ENCODE results near the gene AFMID. TPM values are rescaled to one million over a fixed set of nuclear protein-coding genes. Genes with fewer than 3 reads are reported as not detected.
A peak's percentile ranks its signal among the peaks of the same experiment; 100 is the strongest.

Gene AFMID
- polyA plus RNA-seq, 4 donors = 53.9 to 66.7 (median 62.2) TPM

DNA sequence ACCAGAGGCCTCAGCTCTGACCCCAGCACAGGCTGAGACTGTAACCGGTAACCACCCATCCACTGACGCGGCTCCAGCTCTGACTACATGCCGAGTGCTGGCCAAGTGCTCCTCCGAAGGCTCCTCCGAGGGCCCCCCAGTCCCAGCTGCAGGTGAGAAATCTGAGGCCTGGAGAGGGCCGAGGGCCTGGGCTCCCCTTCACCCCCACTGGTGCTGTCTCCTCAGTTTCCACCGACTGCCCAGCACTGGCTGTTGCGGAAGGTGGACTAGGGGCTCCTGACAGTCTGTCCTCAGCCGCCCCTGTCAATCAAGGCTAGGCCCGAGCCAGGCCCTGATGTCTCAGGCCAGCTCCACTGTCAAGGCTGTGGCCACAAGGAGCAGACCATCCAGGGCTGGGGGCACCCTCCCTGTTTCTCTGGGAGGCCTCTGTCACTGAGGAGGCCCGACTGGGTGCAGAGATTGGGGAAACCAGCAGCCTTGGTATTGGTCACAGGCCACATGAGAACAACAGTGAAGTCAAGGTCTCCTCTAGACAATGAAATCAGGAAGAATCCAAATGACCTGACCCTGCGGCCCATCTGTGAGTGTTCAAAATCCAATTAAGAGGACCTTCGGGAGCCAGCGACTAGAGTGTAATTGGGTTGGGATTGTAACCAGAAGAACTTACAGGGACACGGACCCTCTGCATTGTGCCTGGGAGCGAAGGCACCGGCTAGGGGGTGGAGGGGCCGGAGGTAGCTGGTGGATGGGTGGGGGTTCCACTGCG lies 49.4 kb downstream of the AFMID start:
- DNase-seq (ENCODE audit: low read depth in 4 of 4, low spot score in 3 of 4) = no peak

GRCh38 chr17:78237401-78238012 lies 50.3 kb downstream of the AFMID start:
- DNase-seq (ENCODE audit: low read depth in 4 of 4, low spot score in 3 of 4) = no peak

DNA sequence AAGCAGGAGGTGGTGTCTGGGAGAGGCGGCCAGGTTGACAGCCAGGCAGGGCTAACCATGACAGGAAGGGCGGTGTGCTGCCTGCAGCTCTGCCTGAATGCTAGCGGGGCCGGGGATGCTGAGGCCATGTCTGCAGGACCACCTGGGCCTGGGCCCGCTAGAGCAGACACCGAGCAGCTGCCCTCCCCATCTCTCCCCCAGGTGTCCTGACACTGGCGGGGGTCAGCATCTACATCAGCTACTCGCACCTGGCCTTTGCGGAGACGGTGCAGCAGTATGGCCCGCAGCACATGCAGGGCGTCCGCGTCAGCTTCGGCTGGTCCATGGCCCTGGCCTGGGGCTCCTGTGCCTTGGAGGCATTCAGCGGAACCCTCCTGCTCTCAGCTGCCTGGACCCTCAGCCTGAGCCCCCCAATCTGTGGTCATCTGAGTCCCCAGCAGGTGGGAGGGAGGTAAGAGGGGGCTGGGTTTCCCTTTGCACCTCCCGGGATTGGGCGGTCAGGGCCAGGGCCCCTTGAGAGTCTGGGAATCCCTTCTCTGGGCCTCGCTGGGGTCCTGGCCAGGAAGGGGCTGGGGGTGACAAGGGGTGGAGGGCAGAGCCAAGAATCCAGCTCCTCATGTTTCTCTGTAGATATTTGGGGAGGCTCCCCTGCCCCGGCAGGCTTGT lies 51.8 kb downstream of the AFMID start:
- no peak for DNase-seq (ENCODE audit: low read depth in 4 of 4, low spot score in 3 of 4)

DNA sequence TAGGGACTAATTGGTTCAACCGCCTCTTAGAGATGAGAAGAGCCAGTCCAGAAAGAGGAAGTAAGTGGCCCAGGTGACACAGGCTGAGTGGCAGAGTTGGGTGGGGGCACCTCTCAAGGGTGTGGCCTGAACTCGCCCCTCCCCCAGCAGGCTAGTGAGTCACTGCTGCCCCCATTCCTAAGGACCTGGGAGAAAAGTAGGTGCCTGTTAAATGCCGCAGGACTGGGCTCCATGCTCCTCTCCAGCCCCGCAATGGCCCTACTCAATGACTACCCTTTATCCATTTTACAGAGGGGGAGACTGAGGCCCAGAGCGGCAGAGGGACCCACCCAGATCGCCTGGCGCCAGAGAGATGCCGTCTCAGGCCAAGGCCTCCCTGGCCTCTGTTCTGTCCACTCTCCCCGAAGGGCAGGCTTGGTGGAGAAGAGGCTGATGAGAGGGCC lies 52.3 kb downstream of the AFMID start:
- DNase-seq (ENCODE audit: low read depth in 4 of 4, low spot score in 3 of 4) = no peak

DNA sequence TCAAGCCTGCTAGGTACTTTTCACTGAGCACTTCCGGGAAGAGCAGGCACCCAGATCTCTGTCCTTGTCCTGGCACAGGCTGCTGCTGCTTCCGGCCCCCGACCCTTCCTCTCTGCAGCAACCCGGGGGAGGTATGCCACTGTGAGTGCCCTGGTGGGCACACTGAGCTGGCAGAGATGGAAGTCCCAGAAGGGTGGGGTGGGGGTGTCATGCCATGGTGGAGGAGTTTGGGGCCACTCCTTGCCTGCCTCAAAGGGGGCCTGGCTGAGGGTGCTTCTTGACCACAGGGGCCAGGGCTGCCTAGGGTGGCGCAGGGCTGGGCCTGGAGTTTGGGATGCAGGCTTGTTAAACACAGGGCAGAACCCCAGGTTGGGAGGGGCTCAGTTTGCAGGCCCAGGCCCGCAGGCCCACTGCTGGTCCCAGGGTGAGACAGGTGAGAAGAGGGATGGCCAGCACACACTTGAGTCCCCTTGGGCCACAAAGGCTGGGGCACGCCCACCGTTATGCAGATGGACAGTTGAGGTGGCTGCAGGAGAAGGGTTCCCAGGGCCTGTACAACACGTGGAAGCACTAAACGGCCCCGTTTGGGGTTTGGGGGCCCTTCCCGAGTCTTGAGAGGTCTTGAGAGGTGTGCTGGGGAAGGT lies 53.0 kb downstream of the AFMID start:
- no peak for DNase-seq (ENCODE audit: low read depth in 4 of 4, low spot score in 3 of 4)

DNA sequence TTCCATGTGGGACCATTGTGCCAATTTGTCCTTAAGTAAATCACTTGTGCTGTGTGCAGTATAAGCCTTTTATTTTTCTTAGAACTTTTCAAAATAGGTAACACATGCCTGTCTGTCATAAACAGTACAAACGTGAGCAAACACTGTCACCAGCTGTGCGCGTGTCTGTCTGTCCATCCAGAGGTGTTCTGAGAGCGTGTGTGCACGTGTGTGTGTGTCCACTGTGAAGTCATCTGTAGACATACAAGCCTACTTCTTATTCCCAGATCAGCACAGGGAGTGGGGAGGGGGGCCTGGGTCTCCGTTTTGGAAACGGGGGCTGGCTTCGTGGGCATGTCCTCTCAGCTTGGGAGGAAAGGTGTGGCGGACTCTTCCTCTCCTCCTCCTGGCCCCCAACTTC lies 53.7 kb downstream of the AFMID start:
- no peak for DNase-seq (ENCODE audit: low read depth in 4 of 4, low spot score in 3 of 4)

DNA sequence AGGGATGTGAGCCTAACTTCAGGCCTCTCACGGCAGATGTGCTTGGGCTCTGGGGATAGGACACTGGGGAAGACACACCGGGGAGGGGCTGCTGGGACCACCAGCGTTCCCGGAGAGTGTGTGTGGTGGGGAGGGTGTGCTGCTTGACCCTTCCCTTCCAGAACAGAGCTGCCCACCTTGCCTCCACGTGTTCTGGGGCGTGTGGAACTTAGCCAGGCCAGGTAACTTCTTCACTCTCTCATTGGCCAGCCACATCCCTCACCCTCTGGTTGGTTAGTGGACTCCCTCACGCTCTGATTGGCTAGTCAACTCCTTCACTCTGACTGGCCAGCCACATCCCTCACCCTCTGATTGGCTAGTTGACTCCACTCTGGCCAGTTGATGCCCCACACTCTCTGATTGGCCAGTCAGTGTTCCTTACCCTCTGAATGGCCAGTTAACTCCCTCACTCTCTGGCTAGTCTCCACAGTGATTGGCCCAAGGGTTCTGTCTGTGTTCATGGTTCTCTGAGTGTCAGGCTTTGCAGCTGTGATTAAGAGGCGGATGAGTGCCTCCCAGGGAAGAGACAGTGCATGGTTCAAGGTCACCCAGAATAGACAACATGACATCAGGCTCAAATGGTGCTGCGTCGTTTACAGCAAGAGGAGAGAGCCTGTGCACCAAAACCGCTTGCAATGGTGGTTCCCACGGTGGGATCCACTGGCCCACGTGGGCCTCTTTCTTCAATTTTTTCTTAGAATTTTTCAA lies 54.3 kb downstream of the AFMID start:
- DNase-seq (ENCODE audit: low read depth in 4 of 4, low spot score in 3 of 4) = no peak

DNA sequence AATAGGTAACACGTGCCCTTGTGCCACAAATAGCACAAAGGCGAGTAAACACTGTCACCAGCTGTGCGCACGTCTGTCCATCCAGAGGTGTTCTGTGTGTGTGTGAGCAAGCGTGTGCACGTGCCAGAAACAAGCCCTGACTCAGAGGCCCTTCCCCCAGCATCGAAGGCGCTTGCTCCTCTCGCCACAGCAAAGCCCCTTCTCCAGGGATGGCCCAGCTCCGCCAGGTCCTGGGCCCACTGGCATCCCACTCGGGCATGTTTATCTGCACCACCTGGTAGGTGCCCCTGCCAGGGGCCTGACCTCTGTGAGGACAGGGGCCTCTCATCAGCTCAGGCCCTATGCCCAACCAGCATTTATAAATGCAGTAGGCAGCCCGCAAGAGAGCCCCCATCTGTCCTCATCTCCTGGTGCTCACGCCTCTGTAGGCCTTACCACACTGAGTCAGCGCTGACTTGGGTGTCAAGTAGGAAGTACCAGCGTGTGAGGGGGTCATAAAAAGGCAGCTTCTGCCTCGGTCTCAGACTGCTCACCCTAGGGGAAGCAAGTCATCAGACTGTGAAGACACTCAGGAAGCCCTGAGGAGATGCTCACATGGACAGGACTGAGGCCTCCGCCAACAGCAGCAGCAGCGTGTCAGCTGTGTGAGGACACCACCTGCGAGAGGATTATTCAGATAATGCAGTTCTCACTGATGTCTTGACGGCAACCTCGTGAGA lies 55.0 kb downstream of the AFMID start:
- DNase-seq (ENCODE audit: low read depth in 4 of 4, low spot score in 3 of 4) = no peak

DNA sequence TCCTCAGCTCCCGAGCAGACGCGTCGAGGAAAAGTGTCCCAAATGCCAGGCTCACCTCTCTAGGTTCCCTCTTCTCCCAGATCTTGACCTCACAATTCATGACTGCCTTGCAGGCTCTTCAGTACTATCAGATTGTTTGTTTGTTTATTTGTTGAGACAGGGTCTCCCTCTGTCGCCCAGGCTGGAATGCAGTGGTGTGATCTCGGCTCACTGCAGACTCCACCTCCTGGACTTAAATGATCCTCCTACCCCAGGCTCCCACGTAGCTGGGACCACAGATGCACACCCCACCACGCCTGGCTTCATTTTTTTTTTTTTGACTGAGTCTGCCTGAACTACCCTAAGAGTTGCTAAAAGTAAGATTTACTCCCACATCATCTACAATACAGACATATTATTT lies 60.1 kb downstream of the AFMID start:
- no peak for DNase-seq (ENCODE audit: low read depth in 4 of 4, low spot score in 3 of 4)

DNA sequence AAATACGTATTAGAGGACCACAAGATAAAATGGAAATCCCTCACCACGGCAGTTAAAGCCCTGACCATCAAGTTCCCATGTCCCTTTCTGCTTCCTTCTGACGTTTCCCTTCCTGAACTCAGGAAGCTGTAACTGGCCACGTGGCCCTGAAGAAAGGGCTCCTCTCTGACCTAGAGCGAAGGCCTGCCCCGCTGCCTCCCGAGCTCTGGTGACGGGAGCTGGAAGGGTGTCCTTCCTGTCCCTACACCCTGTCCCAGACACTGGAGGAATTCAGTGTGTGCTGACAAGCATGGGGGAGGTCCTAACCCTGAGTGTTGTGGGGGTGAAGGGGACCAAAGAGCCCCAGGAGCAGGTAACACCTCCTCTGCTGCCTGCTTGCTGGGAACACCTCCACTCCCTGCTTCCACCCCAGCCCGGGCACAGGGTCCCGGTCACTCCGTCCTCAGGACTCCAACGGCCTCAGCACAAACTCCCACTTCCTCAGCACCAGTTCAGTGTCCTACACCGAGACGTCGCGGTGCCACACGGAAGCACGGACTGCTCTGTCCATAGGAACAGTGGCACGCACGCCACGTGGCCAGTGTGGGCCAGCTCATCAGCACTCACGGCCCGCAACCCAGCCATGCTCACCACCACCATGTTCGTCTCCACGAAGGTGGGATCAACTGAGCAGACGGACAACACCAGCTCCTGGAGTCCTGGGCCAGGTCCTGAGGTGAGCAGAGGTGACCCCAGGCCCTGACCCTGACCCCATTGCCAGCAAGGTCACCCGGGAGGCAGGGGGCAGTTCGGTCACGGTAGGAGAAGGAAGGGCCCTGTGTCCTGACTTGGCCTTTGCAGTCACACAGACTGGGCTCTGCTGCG lies 61.1 kb downstream of the AFMID start:
- DNase-seq (ENCODE audit: low read depth in 4 of 4, low spot score in 3 of 4) = no peak

DNA sequence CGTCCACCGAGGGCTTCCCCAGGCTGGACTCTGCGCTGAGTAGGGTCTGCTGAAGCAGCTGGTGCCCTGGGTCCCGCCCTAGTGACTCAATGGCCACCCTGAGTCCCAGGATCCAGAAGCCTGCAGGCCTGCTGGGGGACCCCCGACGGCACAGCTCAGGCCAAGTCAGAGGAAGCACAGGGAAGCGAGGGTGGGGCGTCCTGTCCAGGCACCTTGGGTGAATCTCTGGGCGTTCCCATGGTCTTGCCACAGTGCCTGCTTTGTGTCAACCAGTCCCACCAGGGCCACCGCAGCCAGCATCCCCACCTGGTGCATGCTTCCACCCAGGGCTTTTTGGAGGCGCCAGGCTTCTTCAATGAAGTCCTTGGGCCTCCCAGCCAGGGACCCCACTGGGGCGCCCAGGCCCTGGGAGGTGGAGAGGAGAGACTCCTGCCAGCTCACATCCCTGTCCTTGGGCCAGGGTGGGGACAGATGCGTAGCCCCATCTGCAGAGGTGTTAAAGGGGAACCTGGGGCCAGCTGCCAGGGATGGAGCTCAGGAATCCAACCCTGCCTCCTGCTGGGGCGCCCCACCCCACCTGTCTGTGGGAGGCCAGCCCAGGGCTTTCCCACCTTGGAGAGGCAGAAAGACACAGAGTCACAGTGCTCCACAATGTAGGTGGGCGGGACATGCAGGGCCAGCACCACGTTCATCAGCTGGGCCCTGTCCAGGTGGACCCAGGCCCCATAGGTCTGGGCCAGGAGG lies 62.1 kb downstream of the AFMID start:
- no peak for DNase-seq (ENCODE audit: low read depth in 4 of 4, low spot score in 3 of 4)

DNA sequence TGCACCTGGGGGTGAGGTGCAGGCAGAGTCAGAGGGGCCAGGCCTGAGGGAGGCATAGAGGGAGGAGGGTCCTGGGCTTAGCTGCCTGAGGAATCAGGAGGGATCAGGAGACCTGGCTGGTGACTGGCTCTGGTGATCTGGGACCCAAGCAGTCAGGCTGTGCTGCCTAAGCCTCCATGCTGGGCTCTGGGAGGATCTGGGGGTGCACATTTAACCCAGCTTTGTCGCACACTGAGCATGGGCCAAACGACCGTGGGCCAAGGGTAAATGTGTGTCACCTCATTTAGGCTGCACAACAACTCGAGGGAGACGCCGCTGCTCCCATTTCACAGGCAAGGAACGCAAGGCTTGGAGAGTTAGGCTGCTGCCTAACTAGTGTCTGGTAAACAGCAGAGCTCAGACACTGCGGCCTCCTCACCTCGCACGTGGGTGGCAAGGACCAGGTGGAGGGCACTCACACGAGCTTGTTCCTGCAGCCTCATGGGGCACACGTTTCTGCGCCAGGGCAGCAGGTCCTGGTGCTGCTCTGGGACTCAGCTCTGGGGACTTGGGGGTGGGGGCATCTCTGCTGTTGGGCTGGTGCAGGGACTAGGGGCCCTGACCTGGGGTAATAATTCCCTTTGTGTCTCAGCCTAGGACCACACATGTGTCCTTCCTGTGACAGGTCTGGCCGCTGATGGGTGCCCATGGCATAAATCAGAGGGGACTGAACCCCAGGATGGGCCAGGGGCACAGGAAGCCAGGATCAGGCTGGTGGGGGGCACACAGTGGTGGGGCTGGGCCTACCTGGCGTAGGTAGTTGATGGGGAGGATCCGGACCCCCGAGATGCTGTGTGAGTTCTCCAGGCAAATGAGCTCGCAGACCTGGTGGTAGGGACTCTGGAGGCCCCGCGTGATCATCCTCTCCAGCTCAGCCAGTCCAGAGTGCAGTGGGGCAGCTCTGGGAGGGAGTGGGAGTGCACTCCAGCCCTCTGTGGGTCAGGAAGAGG lies 63.0 kb downstream of the AFMID start:
- DNase-seq (ENCODE audit: low read depth in 4 of 4, low spot score in 3 of 4) = no peak

GRCh38 chr17:78250891-78251772 lies 64.0 kb downstream of the AFMID start:
- peak in 3 of 4 donors; percentile 59 to 74 (median 71) for DNase-seq (ENCODE audit: low read depth in 4 of 4, low spot score in 3 of 4)

- DNase-seq (ENCODE audit: low read depth in 4 of 4, low spot score in 3 of 4) = no peak
Measured at GRCh38 chr17:78251773-78252103, 64.6 kb downstream of the AFMID start.

DNA sequence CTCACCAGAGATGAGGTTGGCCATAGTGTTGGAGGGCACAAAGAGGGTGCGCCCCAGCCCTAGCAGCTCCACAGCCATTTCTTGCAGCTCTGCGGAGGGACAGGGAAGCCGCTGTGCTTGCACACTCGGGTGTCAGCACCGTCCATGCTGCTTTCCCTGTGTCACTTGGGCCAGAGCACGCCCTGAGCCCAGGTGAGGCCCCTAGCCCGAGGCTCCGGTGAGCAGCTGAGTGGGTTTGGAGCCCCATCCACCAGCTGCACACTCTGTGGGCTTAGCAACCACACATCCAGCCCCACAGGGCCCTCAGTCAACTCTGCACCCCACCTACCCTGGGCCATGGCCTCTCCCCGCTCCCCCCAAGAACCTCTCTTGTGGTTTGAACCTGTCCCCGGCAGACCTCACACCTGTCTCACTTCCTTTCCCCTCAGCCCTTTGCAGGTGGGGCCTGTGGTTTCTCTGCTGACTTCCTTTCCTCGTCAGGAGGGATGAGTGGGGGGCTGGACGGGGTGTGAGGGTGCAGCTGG lies 65.0 kb downstream of the AFMID start:
- DNase-seq (ENCODE audit: low read depth in 4 of 4, low spot score in 3 of 4) = no peak
